H1 (cell line): ENCODE results near the gene TGM3.

Source experiments
- ASH2L ChIP-seq: fragments of 200-600, 300-600 bp; sonication (generic); IDR thresholded peaks from one replicate; pipeline ENCODE4 v1.7.1; 2017; ENCODE audit warnings: low read length
- CHD1 ChIP-seq: IDR thresholded peaks from 2 replicates; pipeline ENCODE4 v1.6.1; 2012; ENCODE audit warnings: low read depth, low read length, improper control_type of control experiment
- CTCF ChIP-seq, 3 experiments: IDR thresholded peaks; 1 replicate in 2 of 3; 2 replicates in 1 of 3; pipeline versions ENCODE4 v1.5.1 to v1.6.1; 2011; ENCODE audit warnings: low read length in 3 of 3, mild to moderate bottlenecking in 3 of 3, inconsistent platforms in 2 of 3, low read depth in 1 of 3, moderate library complexity in 1 of 3; ENCODE audit not compliant: insufficient read depth in 1 of 3; ENCODE audit errors: control extremely low read depth in 1 of 3
- E2F6 ChIP-seq: IDR thresholded peaks from 2 replicates; pipeline ENCODE4 v1.6.1; 2012; ENCODE audit warnings: inconsistent platforms
- EGR1 ChIP-seq: IDR thresholded peaks from 2 replicates; pipeline ENCODE4 v1.6.1; 2011; ENCODE audit warnings: low read depth, low read length, borderline replicate concordance
- NRF1 ChIP-seq: IDR thresholded peaks from 2 replicates; pipeline ENCODE4 v1.6.1; 2011; ENCODE audit warnings: mild to moderate bottlenecking, low read depth, low read length, improper control_type of control experiment
- SIN3A ChIP-seq, 2 experiments: IDR thresholded peaks in 1 of 2; conservative IDR thresholded peaks in 1 of 2; 2 replicates each; pipeline ENCODE4 v1.6.1; 2011 to 2012; ENCODE audit warnings: low read length in 2 of 2, improper control_type of control experiment in 1 of 2, low read depth in 1 of 2, mild to moderate bottlenecking in 1 of 2
- SIRT6 ChIP-seq: IDR thresholded peaks from one replicate; pipeline ENCODE4 v1.7.1; 2012; ENCODE audit warnings: low read length, inconsistent platforms
- ZNF274 ChIP-seq: IDR thresholded peaks from 2 replicates; pipeline ENCODE4 v1.7.0; 2012; ENCODE audit warnings: low read length, borderline replicate concordance; ENCODE audit errors: extremely low read depth

- no peak for TF ChIP-seq EGR1
- TF ChIP-seq NRF1 = no peak
- TF ChIP-seq CTCF (IDR thresholded peaks at IDR 0.05; ENCODE audit: control extremely low read depth in 1 of 3, insufficient read depth in 1 of 3, low read depth in 1 of 3, low read length in 3 of 3) = no peak
- TF ChIP-seq ASH2L = no peak
- TF ChIP-seq E2F6 = no peak
- no peak for TF ChIP-seq SIN3A (conservative IDR thresholded peaks at IDR 0.05 in 1 of 2, IDR thresholded peaks at IDR 0.05 in 1 of 2; ENCODE audit: low read depth in 1 of 2, low read length in 2 of 2)
- TF ChIP-seq SIRT6 = no peak
- no peak for TF ChIP-seq ZNF274
- TF ChIP-seq CHD1 = no peak
Observed at GRCh38 chr20:2363587-2363986, 67.8 kb downstream of the TGM3 start.
